Sigmoid colon (tissue), 7 donors: ENCODE data around the gene DCANP1. TPM values are rescaled to one million over a fixed set of nuclear protein-coding genes. Genes with fewer than 3 reads are reported as not detected.

Experiments
- DNase-seq: peaks from one replicate; pipeline ENCODE4 v3.0.0-alpha.2; 2019
- H3K27ac ChIP-seq, 4 donors: fragments of 200-600 bp; sonication (generic); one replicate each; pipeline ENCODE4 v1.5.1; 2016 to 2019; ENCODE audit warnings: mild to moderate bottlenecking in 1 of 4
- H3K27me3 ChIP-seq, 3 donors: fragments of 200-600 bp; sonication (generic); one replicate each; pipeline ENCODE4 v1.5.1; 2019; ENCODE audit warnings: mild to moderate bottlenecking in 1 of 3
- H3K36me3 ChIP-seq, 4 donors: fragments of 200-600 bp; sonication (generic); one replicate each; pipeline ENCODE4 v1.5.1; 2016 to 2019
- H3K4me1 ChIP-seq, 4 donors: fragments of 200-600 bp; sonication (generic); one replicate each; pipeline ENCODE4 v1.5.1; 2017 to 2019
- H3K4me3 ChIP-seq, 4 donors: fragments of 200-600 bp; sonication (generic); one replicate each; pipeline ENCODE4 v1.5.1; 2017 to 2019; ENCODE audit warnings: mild to moderate bottlenecking in 2 of 4, moderate library complexity in 1 of 4
- H3K9me3 ChIP-seq, 4 donors: fragments of 200-600 bp in 3 of 4; sonication (generic) in 3 of 4; one replicate each; pipeline versions ENCODE4 v1.5.1 to v1.6.1; 2013 to 2019
- CTCF ChIP-seq, 4 experiments: fragments of 450-650 bp in 3 of 4; fragments of 200-600 bp in 1 of 4; IDR thresholded peaks; one replicate each; pipeline ENCODE4 v1.5.1; 2016 to 2019; ENCODE audit warnings: antibody characterized with exemption in 4 of 4, mild to moderate bottlenecking in 3 of 4, moderate library complexity in 2 of 4
- EP300 ChIP-seq, 4 donors: sonication (generic); formaldehyde crosslinking; IDR thresholded peaks; one replicate each; pipeline ENCODE4 v1.6.1; 2017; ENCODE audit warnings: antibody characterized with exemption in 4 of 4
- POLR2A ChIP-seq, 2 donors: fragments of 450-650 bp; IDR thresholded peaks; one replicate each; pipeline ENCODE4 v1.6.1; 2016; ENCODE audit warnings: antibody characterized with exemption in 2 of 2, mild to moderate bottlenecking in 2 of 2, moderate library complexity in 2 of 2
- POLR2AphosphoS5 ChIP-seq, 4 donors: sonication (generic); formaldehyde crosslinking; IDR thresholded peaks; one replicate each; pipeline ENCODE4 v1.6.1; 2017; ENCODE audit warnings: antibody characterized with exemption in 4 of 4
- WGBS, 2 donors: extraction: QIAGEN DNeasy Blood & Tissue Kit; methylation state at CpG; one replicate each; pipeline ENCODE4 v1.1.7; 2013; 5-methylcytosine and 5-hydroxymethylcytosine counted together
- intact Hi-C: fragments of 100-400 bp; cut with DNase I; formaldehyde crosslinking; loops from one replicate; pipeline ENCODE4 v1.15.1; 2023
- polyA plus RNA-seq, 3 donors: library from polyadenylated mRNA; stranded (reverse); fragments of 200-250 nt; gene quantifications; one replicate each; pipeline ENCODE4 v1.2.3, GENCODE V29; 2013
- total RNA-seq, 4 donors: library from RNA; depleted of rRNA; stranded (reverse); fragments of >200 nt; gene quantifications; one replicate each; pipeline ENCODE4 v1.1.0, GENCODE V29; 2016
- donor health status: healthy with polysubstance abuse.
- donor health status: Bipolar disorder and iron deficiency.
- donor health status: healthy.

The DCANP1 gene
- total and polyA plus RNA-seq, 7 donors = 0.13 to 0.46 TPM; not detected in 5

- WGBS, 2 donors = 46 to 61% methylated on average over 12 of the region's 12 CpGs
- no peak for DNase-seq
These were observed 17.6 kb downstream of the DCANP1 start for GRCh38 chr5:135429301-135430134.

GRCh38 chr5:135428586-135428985 lies 18.6 kb downstream of the DCANP1 start:
- Histone ChIP-seq H3K36me3 (no peaks in the 10 kb centered on the region), H3K27me3 (no peaks in the 10 kb centered on the region), H3K4me3 (no peak overlapping the region), H3K27ac (no peak overlapping the region), H3K4me1 (peaks cover 0 to 9% (median 2%) of the 10 kb centered on the region in 4 donors), H3K9me3 (peaks cover 0 to 7% (median 2%) of the 10 kb centered on the region in 4 donors)
- intact Hi-C loops = no loop called here
- 76 to 78% methylated on average over 1 of the region's 1 CpG for WGBS, 2 donors
- TF ChIP-seq POLR2AphosphoS5 (IDR thresholded peaks at IDR 0.05) (no peak), EP300 (IDR thresholded peaks at IDR 0.05) (no peak), CTCF (IDR thresholded peaks at IDR 0.05) (no peak), POLR2A (IDR thresholded peaks at IDR 0.05) (no peak)
- no peak for DNase-seq

More at GRCh38 chr5:135429301-135430134, 17.6 kb downstream of the DCANP1 start:
- intact Hi-C loops = no loop called here
- no peak overlapping the region for H3K4me3 ChIP-seq
- no peak overlapping the region for H3K27ac ChIP-seq
- TF ChIP-seq POLR2AphosphoS5 (IDR thresholded peaks at IDR 0.05) (peak in 2 of 4 donors; percentile 29 to 30), EP300 (IDR thresholded peaks at IDR 0.05) (no peak)
- peaks cover 0 to 13% (median 6%) of the 10 kb centered on the region in 4 donors for H3K4me1 ChIP-seq
- no peaks in the 10 kb centered on the region for H3K27me3 ChIP-seq
- no peaks in the 10 kb centered on the region for H3K36me3 ChIP-seq
- peaks cover 0 to 7% (median 2%) of the 10 kb centered on the region in 4 donors for H3K9me3 ChIP-seq

GRCh38 chr5:135426102-135427082 lies 20.8 kb downstream of the DCANP1 start:
- no peak overlapping the region for H3K4me3 ChIP-seq
- no peaks in the 10 kb centered on the region for H3K36me3 ChIP-seq
- H3K9me3 ChIP-seq = peaks cover 0 to 7% (median 2%) of the 10 kb centered on the region in 4 donors
- H3K27me3 ChIP-seq = no peaks in the 10 kb centered on the region
- DNase-seq = no peak
- H3K4me1 ChIP-seq = peaks cover 0 to 9% (median 2%) of the 10 kb centered on the region in 4 donors
- intact Hi-C loops = no loop called here
- 36 to 45% methylated on average over 7 of the region's 7 CpGs for WGBS, 2 donors
- no peak overlapping the region for H3K27ac ChIP-seq
- TF ChIP-seq POLR2AphosphoS5 (IDR thresholded peaks at IDR 0.05) = no peak
- TF ChIP-seq CTCF (IDR thresholded peaks at IDR 0.05) = peak in 3 of 4 experiments; percentile 15 to 34 (median 32)

- Histone ChIP-seq H3K27me3 (no peaks in the 10 kb centered on the region), H3K4me1 (peaks cover 0 to 9% (median 2%) of the 10 kb centered on the region in 4 donors), H3K4me3 (no peak overlapping the region), H3K36me3 (no peaks in the 10 kb centered on the region), H3K27ac (no peak overlapping the region), H3K9me3 (peaks cover 0 to 7% (median 2%) of the 10 kb centered on the region in 4 donors)
- DNase-seq = no peak
- WGBS, 2 donors = 34 to 46% methylated on average over 2 of the region's 2 CpGs
- no peak for TF ChIP-seq EP300 (IDR thresholded peaks at IDR 0.05)
- intact Hi-C loops = no loop called here
These were observed 21.5 kb downstream of the DCANP1 start for GRCh38 chr5:135425641-135426040.

GRCh38 chr5:135423846-135424168 lies 23.3 kb downstream of the DCANP1 start:
- H3K9me3 ChIP-seq = peaks cover 0 to 4% (median 2%) of the 10 kb centered on the region in 4 donors
- no peak overlapping the region for H3K27ac ChIP-seq
- no peaks in the 10 kb centered on the region for H3K36me3 ChIP-seq
- TF ChIP-seq POLR2A (IDR thresholded peaks at IDR 0.05) (no peak), POLR2AphosphoS5 (IDR thresholded peaks at IDR 0.05) (no peak), CTCF (IDR thresholded peaks at IDR 0.05) (no peak), EP300 (IDR thresholded peaks at IDR 0.05) (no peak)
- H3K27me3 ChIP-seq = no peaks in the 10 kb centered on the region
- WGBS, 2 donors = 83 to 95% methylated on average over 1 of the region's 1 CpG
- no peaks in the 10 kb centered on the region for H3K4me1 ChIP-seq
- intact Hi-C loops = no loop called here
- DNase-seq = no peak
- no peak overlapping the region for H3K4me3 ChIP-seq
